ENCODE measurements around the gene FEM1B. TPM values are rescaled to one million over a fixed set of nuclear protein-coding genes. Genes with fewer than 3 reads are reported as not detected.

The FEM1B gene
- total and polyA plus RNA-seq, 2 of the 8 experiments (the other 6 are each of a cell fraction or from before 2014, with no cell fraction given): 36.1 to 83.8 TPM

- Histone ChIP-seq H3K27me3 (replicated peaks in 1 of 4; ENCODE audit: control insufficient read depth in 3 of 4, extremely low read depth in 1 of 4, insufficient read depth in 3 of 4, low read length in 3 of 4) (no peaks in the 10 kb centered on the region), H3K36me3 (ENCODE audit: control insufficient read depth in 2 of 4, insufficient read depth in 4 of 4, low read length in 3 of 4) (no peaks in the 10 kb centered on the region), H2BK20ac (ENCODE audit: low read length) (peak overlapping the region; percentile 80; the same call in 1 of the 2 replicates), H3K79me1 (ENCODE audit: low read depth, low read length) (no peaks in the 10 kb centered on the region), H3K56ac (replicated peaks; ENCODE audit: insufficient read length, low read depth, low read length) (no peak overlapping the region), H4K5ac (ENCODE audit: insufficient read length, low read depth, low read length) (peak overlapping the region; percentile 13), H3K27ac (ENCODE audit: low read depth, low read length) (no peak overlapping the region), H4K20me1 (replicated peaks in 1 of 2; ENCODE audit: control insufficient read depth in 1 of 2, insufficient read depth in 2 of 2, low read length in 2 of 2) (no peaks in the 10 kb centered on the region), H3K4ac (replicated peaks; ENCODE audit: insufficient read length, low read depth, low read length) (no peak overlapping the region), H3K14ac (ENCODE audit: insufficient read length) (no peak overlapping the region), H3K9me3 (ENCODE audit: insufficient read depth in 2 of 2, low read depth in 1 of 2, low read length in 1 of 2) (no peaks in the 10 kb centered on the region; a peak in 1 of 4 replicates), H2BK120ac (replicated peaks; ENCODE audit: low read depth, low read length) (no peak overlapping the region), H4K91ac (replicated peaks; ENCODE audit: insufficient read length, low read length) (no peak overlapping the region), H3K79me2 (ENCODE audit: control insufficient read depth in 1 of 2, insufficient read depth in 2 of 2, low read length in 2 of 2) (no peaks in the 10 kb centered on the region), H3K23me2 (ENCODE audit: low read depth, low read length) (no peaks in the 10 kb centered on the region; the same call in 1 of the 2 replicates), H4K8ac (ENCODE audit: extremely low read depth, insufficient read depth, low read length) (no peak overlapping the region), H2AFZ (ENCODE audit: low read length) (no peak overlapping the region), H3K4me2 (ENCODE audit: insufficient read depth in 1 of 2, low read depth in 2 of 2, low read length in 2 of 2) (no peak overlapping the region), H2BK15ac (ENCODE audit: low read length) (no peak overlapping the region), H2BK12ac (ENCODE audit: low read depth, low read length) (no peak overlapping the region), H3K4me1 (replicated peaks in 1 of 4; ENCODE audit: control insufficient read depth in 3 of 4, insufficient read depth in 4 of 4, low read length in 3 of 4) (peaks cover 3 to 15% (median 9%) of the 10 kb centered on the region in 4 experiments; a peak in 6 of 7 replicates), H3K18ac (ENCODE audit: extremely low read depth, low read length) (no peak overlapping the region), H3K9ac (replicated peaks in 1 of 4; ENCODE audit: extremely low read depth in 1 of 4, low read depth in 3 of 4, low read length in 3 of 4) (peak overlapping the region in 1 of 4 experiments; percentile 18; a peak in 1 of 7 replicates), H3K23ac (ENCODE audit: insufficient read length) (no peak overlapping the region), H2BK5ac (ENCODE audit: low read depth, low read length) (no peak overlapping the region), H2AK5ac (ENCODE audit: low read depth, low read length) (no peak overlapping the region), H3K4me3 (ENCODE audit: extremely low read depth in 1 of 4, insufficient read depth in 2 of 4, low read depth in 3 of 4, low read length in 4 of 4) (no peak overlapping the region)
- ChIA-PET POLR2A (ENCODE audit: partially characterized antibody) (interaction anchor here (0.7 to 1.8 kb wide), 4 partner anchors 15 to 20 kb away, joined by 3 to 7 read pairs (median 3); partner anchors contain the start of gene FEM1B), CTCF (ENCODE audit: partially characterized antibody) (interaction anchor here (0.9 to 2.2 kb wide), 5 partner anchors 12 to 58 kb away, joined by 3 to 11 read pairs (median 3); no protein-coding TSS in a partner anchor)
- DNase-seq (ENCODE audit: low read depth in 1 of 2, low spot score in 2 of 2): no peak
- 88% methylated on average over 4 of the region's 4 CpGs; no CpG with 5 or more reads in 1 of the 2 experiments for WGBS, 2 experiments (ENCODE audit: extremely low coverage in 1 of 2, insufficient coverage in 1 of 2, insufficient read length in 1 of 2, insufficient replicate concordance in 2 of 2, low coverage in 1 of 2, low lambda C conversion rate in 2 of 2, missing lambda C conversion rate in 1 of 2)
- no peak for FAIRE-seq
- no peak for TF ChIP-seq TAF1 (IDR thresholded peaks at IDR 0.05; ENCODE audit: low read depth, low read length)
- no peak for TF ChIP-seq YY1 (IDR thresholded peaks at IDR 0.05; ENCODE audit: low read depth, low read length)
- no peak for TF ChIP-seq SIX5 (IDR thresholded peaks at IDR 0.05; ENCODE audit: low read depth, low read length)
- no peak for TF ChIP-seq SP2 (IDR thresholded peaks at IDR 0.05; ENCODE audit: low read length)
- TF ChIP-seq TEAD4 (IDR thresholded peaks at IDR 0.05; ENCODE audit: low read depth, low read length): no peak
- TF ChIP-seq GTF2F1 (IDR thresholded peaks at IDR 0.05; ENCODE audit: borderline replicate concordance, low read depth, low read length): no peak
- no peak for TF ChIP-seq SAP30 (IDR thresholded peaks at IDR 0.05; ENCODE audit: insufficient read depth, insufficient replicate concordance, low read length)
- no peak for TF ChIP-seq BCL11A (IDR thresholded peaks at IDR 0.05; ENCODE audit: low read depth in 2 of 2, low read length in 2 of 2)
- no peak for TF ChIP-seq CEBPB (IDR thresholded peaks at IDR 0.05; ENCODE audit: low read depth, low read length)
- no peak for TF ChIP-seq TBP (IDR thresholded peaks at IDR 0.05; ENCODE audit: low read depth, low read length)
- TF ChIP-seq BACH1 (IDR thresholded peaks at IDR 0.05; ENCODE audit: low read length): no peak
- no peak for TF ChIP-seq CBX5 (IDR thresholded peaks at IDR 0.05; ENCODE audit: low read depth, low read length)
- TF ChIP-seq E2F6 (IDR thresholded peaks at IDR 0.05): no peak
- no peak for TF ChIP-seq SRF (IDR thresholded peaks at IDR 0.05; ENCODE audit: low read depth, low read length)
- TF ChIP-seq EZH2 (IDR thresholded peaks at IDR 0.05; ENCODE audit: low read depth, low read length, severe bottlenecking): no peak
Measured at GRCh38 chr15:68258692-68259091, 18.9 kb upstream of the FEM1B start.

All from H1 (cell line).